Loucy (cell line): Measurements from ENCODE around the gene TAF9B.

Source experiments
- CTCF ChIP-seq: fragments of 200-600 bp; sonication (generic); conservative IDR thresholded peaks from 2 replicates; pipeline ENCODE4 v1.5.1; 2014; ENCODE audit warnings: mild to moderate bottlenecking, antibody characterized with exemption, low read length
- EZH2phosphoT487 ChIP-seq: fragments of 200-600 bp; IDR thresholded peaks from 2 replicates; pipeline ENCODE4 v1.6.1; 2018; ENCODE audit warnings: antibody characterized with exemption, mild to moderate bottlenecking, moderate library complexity, borderline replicate concordance

- TF ChIP-seq EZH2phosphoT487 (no peak), CTCF (no peak)
Measured at GRCh38 chrX:78111140-78111931, 28.1 kb downstream of the TAF9B start.
